HG03095 (cell line): ENCODE results near the gene LIAS.
A peak's percentile ranks its signal among the peaks of the same experiment; 100 is the strongest.
"Not testable (repeated sequence)": the region's sequence is repeated elsewhere in the genome, so short reads cannot be mapped to it uniquely, and the experiment has no call there.

Experiments
- ATAC-seq: cut with Tn5 transposase; IDR thresholded peaks from one replicate; pipeline ENCODE4 v1.9.1; 2021; ENCODE audit warnings: moderate library complexity; ENCODE audit not compliant: unreplicated experiment

Gene LIAS

DNA sequence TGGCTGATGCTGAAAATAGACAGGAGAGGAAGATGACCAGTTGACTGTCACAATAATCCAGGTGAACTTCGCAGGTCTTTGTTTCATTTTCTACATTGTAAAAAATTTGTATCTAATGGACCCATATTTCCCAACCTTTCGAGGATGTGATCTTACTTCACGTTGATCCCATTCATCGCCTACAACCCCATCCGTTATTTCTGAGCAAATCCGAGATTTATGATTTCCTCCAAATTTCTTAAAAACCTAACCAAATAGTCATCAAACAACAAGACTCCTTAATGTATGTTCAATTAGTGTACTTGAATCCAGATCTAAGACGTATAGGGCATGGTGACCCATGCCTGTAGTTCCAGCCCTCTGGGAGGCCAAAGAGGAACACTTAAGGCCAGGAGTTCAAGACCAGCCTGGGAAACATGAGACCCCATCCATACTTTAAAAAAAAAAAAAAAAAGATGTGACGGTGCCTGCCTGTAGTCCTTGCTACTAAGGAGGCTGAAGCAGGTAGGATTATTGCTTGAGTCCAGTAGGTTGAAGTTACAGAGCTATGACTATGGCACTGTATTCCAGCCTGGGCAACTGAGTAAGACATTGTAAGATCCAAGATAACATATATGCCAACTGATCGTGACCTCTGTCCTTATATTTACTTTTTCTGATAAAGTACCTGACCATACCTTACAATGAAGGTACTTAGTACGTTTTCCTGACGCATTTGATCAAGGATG lies 5.8 kb upstream of the LIAS start:
- no peak for ATAC-seq

DNA sequence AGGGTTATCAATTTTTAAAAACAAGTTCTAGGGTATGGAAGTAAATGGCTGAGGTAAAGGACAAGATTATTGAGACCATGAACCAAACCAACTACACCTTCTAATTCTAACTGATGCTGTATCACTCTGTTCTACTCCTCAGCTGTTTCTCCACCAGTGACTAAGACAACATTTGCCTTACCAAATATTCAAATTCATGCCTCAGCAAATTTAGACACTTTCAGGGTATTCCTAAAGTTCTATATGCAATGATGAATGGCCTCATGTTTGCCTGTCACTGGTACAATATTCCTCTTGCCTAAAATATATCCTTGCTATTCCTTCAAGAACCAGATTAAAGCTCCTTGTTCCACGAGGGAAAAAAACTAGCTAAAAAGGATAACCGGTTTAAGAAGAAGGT lies 5.1 kb upstream of the LIAS start:
- ATAC-seq: no peak

- no peak for ATAC-seq
Measured at GRCh38 chr4:39455486-39455885, 3.4 kb upstream of the LIAS start.

- ATAC-seq: no peak
Measured at GRCh38 chr4:39456946-39457763, 1.7 kb upstream of the LIAS start.

DNA sequence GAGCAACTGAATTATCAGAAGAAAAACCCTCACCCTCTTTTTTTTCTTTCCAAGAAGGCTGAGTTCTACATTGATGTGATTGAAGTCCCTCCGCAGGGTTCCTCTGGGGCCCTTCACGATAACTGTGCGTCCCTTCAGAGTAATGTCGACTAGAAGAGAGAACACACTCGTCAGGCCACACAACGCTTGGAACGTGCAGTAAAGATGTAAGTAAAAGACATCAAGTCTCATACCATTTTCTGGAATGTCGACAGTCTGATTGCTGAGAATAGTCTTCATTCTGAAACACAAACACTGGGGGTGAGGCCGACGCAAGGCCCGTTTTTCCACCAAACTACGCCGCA lies 723 bp upstream of the LIAS start:
- not testable (repeated sequence) for ATAC-seq

DNA sequence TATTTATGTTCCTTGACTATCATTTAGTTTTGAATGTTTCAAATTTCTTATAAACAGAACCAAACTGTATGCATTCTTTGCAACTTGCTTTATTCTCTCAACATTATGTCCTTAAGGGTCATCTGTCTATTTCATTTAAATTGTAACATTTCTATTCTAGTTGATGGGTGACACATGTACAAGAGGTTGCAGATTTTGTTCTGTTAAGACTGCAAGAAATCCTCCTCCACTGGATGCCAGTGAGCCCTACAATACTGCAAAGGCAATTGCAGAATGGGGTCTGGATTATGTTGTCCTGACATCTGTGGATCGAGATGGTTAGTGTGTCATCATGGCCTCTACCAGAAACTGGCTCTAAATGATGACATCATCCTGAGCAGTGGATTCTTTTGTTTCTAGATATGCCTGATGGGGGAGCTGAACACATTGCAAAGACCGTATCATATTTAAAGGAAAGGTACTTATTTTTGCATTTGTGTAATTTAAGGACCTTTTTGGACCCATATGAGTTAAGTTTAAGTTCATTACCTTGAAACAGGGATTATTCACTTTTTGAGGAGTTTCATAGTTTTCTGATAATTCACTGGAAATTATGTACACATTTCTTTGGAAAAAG lies 6.1 kb downstream of the LIAS start:
- no peak for ATAC-seq

DNA sequence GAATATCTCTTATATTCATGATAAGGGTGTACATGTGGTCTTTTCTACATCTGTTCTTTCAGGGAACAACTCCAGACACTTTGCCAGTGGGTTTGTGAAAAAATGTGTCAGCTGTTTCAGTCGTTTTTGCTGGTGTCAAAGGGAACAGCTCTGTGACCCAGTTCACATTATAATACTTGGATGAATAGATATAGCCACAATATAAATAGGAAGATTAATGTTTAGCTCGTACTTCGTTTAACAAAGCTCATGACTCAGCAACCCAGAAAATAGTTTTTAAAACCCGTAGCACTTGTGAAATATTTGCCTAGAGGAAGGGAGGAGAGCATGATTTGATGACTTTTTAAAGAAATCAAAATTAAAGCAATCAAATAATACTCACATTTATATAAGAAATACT lies 7.9 kb downstream of the LIAS start:
- ATAC-seq: no peak

DNA sequence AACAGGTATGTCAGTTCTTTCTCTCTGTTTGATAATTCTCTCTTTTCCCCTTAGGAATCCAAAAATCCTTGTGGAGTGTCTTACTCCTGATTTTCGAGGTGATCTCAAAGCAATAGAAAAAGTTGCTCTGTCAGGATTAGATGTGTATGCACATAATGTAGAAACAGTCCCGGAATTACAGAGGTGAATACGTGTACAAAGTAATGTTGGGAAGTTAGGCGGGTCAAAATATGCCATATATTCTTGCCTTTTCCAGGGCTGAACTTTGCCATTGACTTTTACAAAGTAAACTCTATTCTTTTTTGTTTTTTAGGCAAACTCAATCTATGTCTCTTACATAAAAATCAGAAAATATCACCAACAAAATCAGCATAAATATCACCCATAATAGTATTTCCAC lies 8.6 kb downstream of the LIAS start:
- no peak for ATAC-seq

- ATAC-seq: peak; percentile 87
Measured at GRCh38 chr4:39469429-39470077, 10.7 kb downstream of the LIAS start.

DNA sequence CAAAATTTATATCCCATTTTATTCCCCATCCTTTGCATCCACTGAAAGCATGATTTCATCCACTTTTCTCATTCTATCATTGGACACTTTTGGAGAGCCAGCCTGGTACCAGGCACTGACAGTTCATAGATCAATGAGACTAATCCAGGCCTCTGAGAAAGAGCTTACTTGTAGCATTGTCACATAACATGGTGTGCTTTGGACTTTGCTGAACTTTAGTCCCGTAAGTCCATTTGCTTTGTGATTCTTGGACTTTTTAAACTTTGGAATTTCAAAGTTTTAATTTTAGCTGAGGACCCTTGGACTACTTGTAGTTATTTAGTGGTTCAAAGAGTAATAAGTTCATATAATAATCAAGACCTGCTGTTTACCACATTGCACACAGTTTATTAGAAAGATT lies 11.5 kb downstream of the LIAS start:
- no peak for ATAC-seq

DNA sequence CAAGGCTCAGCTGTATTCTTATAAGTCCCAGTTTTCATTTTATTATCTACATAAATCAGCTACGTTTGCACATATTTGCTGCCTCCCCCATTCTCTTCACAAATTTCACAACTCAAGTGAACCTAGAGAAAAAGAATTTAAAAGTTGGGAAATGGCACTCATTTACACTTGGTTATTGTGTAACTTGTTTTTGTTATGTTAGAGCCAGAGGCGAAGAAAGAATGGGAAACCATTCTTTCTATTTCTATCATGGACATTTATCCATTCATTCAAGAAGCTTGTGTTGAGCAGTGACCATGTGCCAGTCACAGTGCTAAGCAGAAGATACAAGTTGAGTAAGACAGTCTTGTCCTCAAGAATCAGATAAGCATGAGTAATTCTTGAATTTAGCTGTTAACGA lies 13.5 kb downstream of the LIAS start:
- no peak for ATAC-seq

DNA sequence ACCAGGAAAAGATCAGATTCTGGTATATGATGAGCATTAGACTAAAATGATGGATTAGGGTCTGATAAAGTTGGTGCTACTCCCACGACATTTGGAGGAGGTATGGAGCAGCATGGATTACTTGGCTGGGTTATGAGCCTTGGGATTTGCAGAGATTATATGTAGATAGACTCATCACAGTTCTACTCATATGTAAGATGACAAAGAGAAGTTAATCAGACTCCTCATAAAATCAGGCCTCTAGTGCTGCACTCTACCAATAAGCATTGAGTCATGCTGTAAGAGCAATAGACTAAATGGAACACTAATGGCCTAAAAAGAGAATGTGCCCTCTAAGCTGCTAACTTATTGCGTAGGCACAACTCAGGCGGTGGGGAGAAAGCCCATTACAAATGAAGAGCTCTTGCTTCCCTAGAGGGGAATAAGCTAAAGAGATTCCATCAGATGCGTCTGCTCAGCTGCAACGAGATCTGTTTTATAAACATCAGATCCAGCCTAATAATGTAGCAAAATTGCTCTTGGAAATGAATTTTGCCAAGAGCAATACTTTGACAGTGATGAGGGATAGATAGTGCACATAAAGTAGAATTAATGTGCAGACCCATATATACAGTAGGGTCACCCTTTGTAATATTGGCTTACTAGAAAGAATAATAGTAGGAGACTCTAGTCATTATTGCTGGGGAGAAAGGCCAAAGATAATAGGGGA lies 17.5 kb downstream of the LIAS start:
- no peak for ATAC-seq

- ATAC-seq: no peak
Measured at GRCh38 chr4:39480251-39480650, 21.4 kb downstream of the LIAS start.

- ATAC-seq: no peak
Measured at GRCh38 chr4:39480902-39481695, 22.2 kb downstream of the LIAS start.

DNA sequence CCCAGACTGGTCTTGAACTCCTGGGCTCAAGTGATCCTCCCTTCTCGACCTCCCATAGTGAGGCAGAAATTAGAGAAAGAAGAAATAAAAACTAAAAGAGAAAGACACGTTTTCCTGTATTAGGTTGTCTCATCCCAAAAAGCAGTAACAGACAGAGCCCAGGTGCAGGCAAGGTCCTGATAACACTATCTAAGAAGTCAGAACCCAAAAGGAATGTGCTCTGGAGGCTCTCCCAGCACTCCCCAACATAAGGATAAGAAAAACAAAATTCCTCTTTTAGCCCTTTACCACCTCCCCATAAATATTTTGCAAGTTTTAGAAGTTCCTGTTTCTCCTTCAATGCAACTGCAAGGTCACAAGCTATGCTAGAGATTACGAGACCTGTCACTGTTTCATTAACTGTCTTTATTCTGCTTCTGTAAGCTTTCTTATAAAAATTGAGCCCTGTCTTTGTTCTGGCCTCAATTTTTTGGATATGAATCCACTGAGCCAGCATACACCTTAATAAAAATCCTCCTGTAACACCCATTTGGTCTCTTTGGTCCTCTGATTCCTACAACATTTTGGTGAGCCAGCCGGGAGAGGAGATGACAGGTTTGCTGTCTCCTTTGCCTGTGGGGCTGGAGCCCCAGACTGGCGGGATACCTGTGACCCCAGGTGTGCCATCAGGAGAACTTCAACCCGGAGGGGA lies 25.9 kb downstream of the LIAS start:
- ATAC-seq: no peak

DNA sequence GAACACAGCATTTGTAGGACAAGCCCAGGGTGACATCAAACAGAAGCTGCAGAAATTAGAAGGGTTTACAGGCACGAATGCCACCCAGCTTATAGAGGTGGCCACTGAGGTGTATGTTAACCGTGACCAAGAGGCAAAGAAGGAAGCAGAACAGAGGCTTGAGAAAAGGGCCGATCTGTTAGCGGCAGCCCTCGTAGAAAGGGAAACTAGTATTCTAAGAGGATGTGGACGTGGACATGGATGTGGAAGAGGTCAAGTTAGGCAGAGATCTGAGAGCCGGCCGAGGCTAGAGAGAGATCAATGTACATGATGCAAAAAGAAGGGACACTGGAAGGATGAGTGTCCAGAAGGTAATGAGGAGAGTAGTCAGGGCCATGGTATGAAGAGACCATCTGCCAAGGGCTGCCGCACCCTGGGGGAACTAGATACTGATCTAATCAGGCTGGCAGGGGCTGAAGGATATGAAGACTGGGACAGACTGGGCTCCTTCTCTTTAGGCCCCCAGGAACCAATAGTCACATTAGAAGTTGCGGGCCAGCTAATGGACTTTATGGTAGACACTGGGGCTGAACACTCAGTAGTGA lies 27.5 kb downstream of the LIAS start:
- ATAC-seq: no peak

DNA sequence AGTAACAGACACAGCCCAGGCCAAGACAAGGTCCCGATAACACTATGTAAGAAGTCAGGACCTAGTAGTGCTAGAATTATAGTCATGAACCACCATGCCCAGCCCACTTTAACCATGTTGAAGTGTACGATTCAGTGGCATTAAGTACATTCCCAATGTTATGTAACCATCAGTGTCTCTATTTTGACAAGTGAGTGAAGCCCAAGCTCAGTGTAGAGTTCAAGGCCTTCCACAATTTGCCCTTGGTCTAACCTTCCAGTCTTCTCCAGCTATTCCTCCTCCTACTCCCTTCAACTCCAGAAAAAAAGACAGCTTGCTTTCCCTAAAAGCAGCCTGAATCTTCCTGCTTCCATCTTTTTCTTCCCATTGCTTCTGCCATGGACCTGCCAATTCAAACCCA lies 31.5 kb downstream of the LIAS start:
- no peak for ATAC-seq

- ATAC-seq: no peak
Measured at GRCh38 chr4:39494354-39494753, 35.5 kb downstream of the LIAS start.
